A673 (cell line): ENCODE results near the gene UCP3. TPM values are rescaled to one million over a fixed set of nuclear protein-coding genes. Genes with fewer than 3 reads are reported as not detected.

Source experiments
- BruUV-seq: library from RNA; stranded (reverse); fragments of 400-500 nt; replicated peaks from 2 replicates; lab custom pipeline; 2021; lab: Mats Ljungman, UMichigan
- CTCF ChIA-PET: fragments of 300-600 bp; sonication (Branson Sonifier 250); formaldehyde crosslinking; loops from one replicate; lab custom pipeline; 2022; ENCODE audit warnings: antibody characterized with exemption; lab: Charles Lee
- POLR2A ChIA-PET: fragments of 300-600 bp; sonication (Branson Sonifier 250); formaldehyde crosslinking; loops from one replicate; lab custom pipeline; 2022; ENCODE audit warnings: antibody characterized with exemption; ENCODE audit not compliant: low non-redundant PET; lab: Charles Lee
- DNase-seq: peaks from one replicate; pipeline ENCODE4 v3.0.0-alpha.2; 2015; ENCODE audit warnings: low spot score
- H3K27ac ChIP-seq: fragments of 200-600 bp; sonication (generic); 2 replicates; pipeline ENCODE4 v1.5.1; 2016; ENCODE audit warnings: mixed run types, low read depth, mild to moderate bottlenecking, mixed read lengths, antibody characterized with exemption, low read length; ENCODE audit not compliant: poor library complexity, severe bottlenecking
- H3K27me3 ChIP-seq: fragments of 200-600 bp; sonication (generic); replicated peaks from 2 replicates; pipeline ENCODE4 v1.6.1; 2017; ENCODE audit warnings: mixed run types, low read depth, mild to moderate bottlenecking, mixed read lengths, antibody characterized with exemption, low read length; ENCODE audit not compliant: insufficient read depth, poor library complexity
- H3K36me3 ChIP-seq: fragments of 200-600 bp; sonication (generic); 2 replicates; pipeline ENCODE4 v1.6.1; 2016; ENCODE audit warnings: mixed run types, mild to moderate bottlenecking, mixed read lengths, antibody characterized with exemption, low read length; ENCODE audit not compliant: insufficient read depth, poor library complexity, severe bottlenecking
- H3K4me1 ChIP-seq: fragments of 200-600 bp; sonication (generic); 2 replicates; pipeline ENCODE4 v1.6.1; 2017; ENCODE audit warnings: mixed run types, mild to moderate bottlenecking, mixed read lengths, antibody characterized with exemption, low read length; ENCODE audit not compliant: insufficient read depth, poor library complexity, severe bottlenecking
- H3K4me3 ChIP-seq: fragments of 200-600 bp; sonication (generic); 2 replicates; pipeline ENCODE4 v1.5.1; 2016; ENCODE audit warnings: low read depth, mixed run types, mild to moderate bottlenecking, mixed read lengths, low read length; ENCODE audit not compliant: poor library complexity, severe bottlenecking
- H3K9me3 ChIP-seq: fragments of 200-600 bp; sonication (generic); 2 replicates; pipeline ENCODE4 v1.6.1; 2016; ENCODE audit warnings: mixed run types, low read depth, mild to moderate bottlenecking, mixed read lengths, antibody characterized with exemption, low read length; ENCODE audit not compliant: poor library complexity, severe bottlenecking
- EZH2 ChIP-seq: fragments of 200-600 bp; sonication (generic); IDR thresholded peaks from 2 replicates; pipeline ENCODE4 v1.6.1; 2017; ENCODE audit warnings: borderline replicate concordance, low read depth, mild to moderate bottlenecking, mixed read lengths, antibody characterized with exemption, low read length; ENCODE audit not compliant: poor library complexity, severe bottlenecking
- intact Hi-C: fragments of 100-400 bp; cut with micrococcal nuclease; formaldehyde crosslinking; loops from one replicate; pipeline ENCODE4 v1.10.0; 2022; ENCODE audit not compliant: unreplicated experiment
- total RNA-seq: library from RNA; stranded (reverse); gene quantifications from 2 replicates; pipeline ENCODE4 v1.2.3, GENCODE V29; 2021
- TF ChIP-seq, protein P1 (sequence below): fragments of 300-800, 200-600 bp; sonication (generic); conservative IDR thresholded peaks from 2 replicates; pipeline ENCODE4 v1.5.1; 2017; ENCODE audit warnings: low read depth, mild to moderate bottlenecking, antibody characterized with exemption, low read length, moderate library complexity, mixed read lengths

UCP3 gene
- total RNA-seq, 1 experiment from 2014 or later, result 3.6 TPM

- Histone ChIP-seq H3K9me3 (no peaks in the 10 kb centered on the region), H3K27ac (no peak overlapping the region), H3K4me3 (no peak overlapping the region), H3K27me3 (no peaks in the 10 kb centered on the region), H3K4me1 (no peaks in the 10 kb centered on the region), H3K36me3 (no peaks in the 10 kb centered on the region)
- POLR2A ChIA-PET, result no interaction called here
- DNase-seq, result no peak
- no peak for TF ChIP-seq EZH2
- TF ChIP-seq, protein P1, sequence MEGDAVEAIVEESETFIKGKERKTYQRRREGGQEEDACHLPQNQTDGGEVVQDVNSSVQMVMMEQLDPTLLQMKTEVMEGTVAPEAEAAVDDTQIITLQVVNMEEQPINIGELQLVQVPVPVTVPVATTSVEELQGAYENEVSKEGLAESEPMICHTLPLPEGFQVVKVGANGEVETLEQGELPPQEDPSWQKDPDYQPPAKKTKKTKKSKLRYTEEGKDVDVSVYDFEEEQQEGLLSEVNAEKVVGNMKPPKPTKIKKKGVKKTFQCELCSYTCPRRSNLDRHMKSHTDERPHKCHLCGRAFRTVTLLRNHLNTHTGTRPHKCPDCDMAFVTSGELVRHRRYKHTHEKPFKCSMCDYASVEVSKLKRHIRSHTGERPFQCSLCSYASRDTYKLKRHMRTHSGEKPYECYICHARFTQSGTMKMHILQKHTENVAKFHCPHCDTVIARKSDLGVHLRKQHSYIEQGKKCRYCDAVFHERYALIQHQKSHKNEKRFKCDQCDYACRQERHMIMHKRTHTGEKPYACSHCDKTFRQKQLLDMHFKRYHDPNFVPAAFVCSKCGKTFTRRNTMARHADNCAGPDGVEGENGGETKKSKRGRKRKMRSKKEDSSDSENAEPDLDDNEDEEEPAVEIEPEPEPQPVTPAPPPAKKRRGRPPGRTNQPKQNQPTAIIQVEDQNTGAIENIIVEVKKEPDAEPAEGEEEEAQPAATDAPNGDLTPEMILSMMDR, result no peak
- intact Hi-C loops, result no loop called here
- CTCF ChIA-PET, result no interaction called here
- BruUV-seq, result no TSS peak
These were observed 6.0 kb upstream of the UCP3 start for GRCh38 chr11:74014880-74015279.

- CTCF ChIA-PET, result no interaction called here
- POLR2A ChIA-PET, result no interaction called here
These were observed 4.3 kb upstream of the UCP3 start for GRCh38 chr11:74013141-74013540.

DNA sequence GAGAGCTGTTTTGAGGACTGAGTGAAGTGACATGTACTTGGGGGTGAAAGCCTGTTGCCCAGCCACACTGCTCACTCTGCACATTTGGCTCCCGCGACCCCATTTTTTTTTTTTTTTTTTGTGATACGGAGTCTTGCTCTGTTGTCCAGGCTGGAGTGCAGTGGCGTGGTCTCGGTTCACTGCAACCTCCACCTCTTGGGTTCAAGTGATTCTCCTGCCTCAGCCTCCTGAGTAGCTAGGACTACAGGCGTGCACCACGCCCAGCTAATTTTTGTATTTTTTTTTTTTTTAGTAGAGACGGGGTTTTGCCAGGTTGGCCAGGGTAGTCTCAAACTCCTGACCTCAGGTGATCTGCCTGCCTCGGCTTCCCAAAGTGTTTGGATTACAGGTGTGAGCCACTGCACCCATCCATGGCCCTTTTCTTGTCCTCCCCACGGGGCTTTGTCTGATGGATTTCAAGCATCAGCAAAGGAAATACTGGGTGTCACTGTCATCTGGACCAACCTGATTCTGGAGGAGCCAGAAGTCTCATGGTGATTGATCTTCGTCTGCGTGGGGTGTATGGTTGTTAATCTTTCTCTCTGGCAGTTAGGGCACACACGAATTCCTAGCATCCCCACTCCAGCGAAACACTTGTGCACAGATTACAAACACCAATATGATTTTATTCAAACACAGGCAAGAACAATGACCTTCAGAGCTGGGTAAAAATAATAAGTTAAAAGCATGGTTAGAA, 3.4 kb upstream of the UCP3 start:
- POLR2A ChIA-PET, result no interaction called here

More at GRCh38 chr11:74013141-74013540, 4.3 kb upstream of the UCP3 start:
- no TSS peak for BruUV-seq
- no peak for DNase-seq
- Histone ChIP-seq H3K9me3 (no peaks in the 10 kb centered on the region), H3K36me3 (no peaks in the 10 kb centered on the region), H3K4me1 (no peaks in the 10 kb centered on the region), H3K27ac (no peak overlapping the region), H3K4me3 (no peak overlapping the region), H3K27me3 (no peaks in the 10 kb centered on the region)
- intact Hi-C loops, result no loop called here
- TF ChIP-seq, protein P1, result no peak
- no peak for TF ChIP-seq EZH2

More for the DNA sequence above, 3.4 kb upstream of the UCP3 start:
- intact Hi-C loops, result no loop called here
- DNase-seq, result no peak
- Histone ChIP-seq H3K36me3 (no peaks in the 10 kb centered on the region), H3K4me3 (no peak overlapping the region), H3K27ac (no peak overlapping the region), H3K9me3 (no peaks in the 10 kb centered on the region), H3K27me3 (no peaks in the 10 kb centered on the region), H3K4me1 (no peaks in the 10 kb centered on the region)
- CTCF ChIA-PET, result no interaction called here
- BruUV-seq, result no TSS peak
- TF ChIP-seq, protein P1, result no peak
- no peak for TF ChIP-seq EZH2
